NCI-H748 treated with DMSO at 0.1 percent for 48 hours (cell line): ENCODE data around the gene TCL1B.
A peak's percentile ranks its signal among the peaks of the same experiment; 100 is the strongest.
"Not testable (repeated sequence)": the region's sequence is repeated elsewhere in the genome, so short reads cannot be mapped to it uniquely, and the experiment has no call there.

Source experiments
- DNase-seq: peaks from one replicate; lab custom pipeline; 2025; lab: John Stamatoyannopoulos, UW

Gene TCL1B

GRCh38 chr14:95703805-95704204 lies 17.6 kb downstream of the TCL1B start:
- no peak for DNase-seq

- no peak for DNase-seq
These were observed 19.3 kb downstream of the TCL1B start for GRCh38 chr14:95705518-95705917.

GRCh38 chr14:95707327-95707726 lies 21.1 kb downstream of the TCL1B start:
- DNase-seq = no peak

- DNase-seq = no peak
These were observed 23.9 kb downstream of the TCL1B start for GRCh38 chr14:95710106-95710505.

GRCh38 chr14:95711476-95712176 lies 25.4 kb downstream of the TCL1B start:
- no peak for DNase-seq

GRCh38 chr14:95712398-95712797 lies 26.2 kb downstream of the TCL1B start:
- DNase-seq = no peak

GRCh38 chr14:95713596-95714371 lies 27.6 kb downstream of the TCL1B start, which contains the start of gene TCL1A:
Gene TCL1A, minus strand, starts transcription at chr14:95714125. Its CDS starts 59 bp downstream, at chr14:95714066.
- DNase-seq = no peak

- no peak for DNase-seq
These were observed 36.4 kb downstream of the TCL1B start for GRCh38 chr14:95722525-95723190.

- no peak for DNase-seq
These were observed 39.6 kb downstream of the TCL1B start for GRCh38 chr14:95725685-95726336.

- peak; percentile 3 for DNase-seq
These were observed 41.0 kb downstream of the TCL1B start for GRCh38 chr14:95727056-95727700.

GRCh38 chr14:95729402-95730028 lies 43.3 kb downstream of the TCL1B start:
- DNase-seq = not testable (repeated sequence)

- no peak for DNase-seq
These were observed 43.9 kb downstream of the TCL1B start for GRCh38 chr14:95730126-95730525.

- no peak for DNase-seq
These were observed 47.0 kb downstream of the TCL1B start for GRCh38 chr14:95733212-95733611.

- no peak for DNase-seq
These were observed 53.1 kb downstream of the TCL1B start for GRCh38 chr14:95739356-95739755.

GRCh38 chr14:95741038-95741490 lies 54.8 kb downstream of the TCL1B start:
- peak; percentile 58 for DNase-seq

GRCh38 chr14:95741781-95742180 lies 55.6 kb downstream of the TCL1B start:
- DNase-seq = no peak
